AG04449 (cell line): ENCODE results near the gene TMEM217.

Source experiments
- CTCF ChIA-PET: fragments of 350-600 bp; formaldehyde crosslinking; extraction: SDS; loops from one replicate; lab custom pipeline; 2021; ENCODE audit warnings: antibody characterized with exemption; lab: Yijun Ruan, JAX
- POLR2A ChIA-PET: fragments of 400-600, 350-600 bp; formaldehyde crosslinking; extraction: SDS; loops from one replicate; lab custom pipeline; 2020; ENCODE audit warnings: antibody characterized with exemption, inconsistent platforms; lab: Yijun Ruan, JAX
- DNase-seq: peaks from one replicate; pipeline ENCODE4 v3.0.0-alpha.2; 2010; ENCODE audit warnings: low read depth, low spot score
- H3K4me3 ChIP-seq: 2 replicates; pipeline ENCODE4 v1.5.1; 2011; ENCODE audit warnings: low read depth, mild to moderate bottlenecking, control low read depth, low read length
- TF ChIP-seq, protein P1 (sequence below): IDR thresholded peaks from one replicate; pipeline ENCODE4 v1.5.1; 2011; ENCODE audit warnings: mild to moderate bottlenecking, moderate library complexity, low read length, control low read depth, inconsistent platforms; ENCODE audit not compliant: insufficient read depth; ENCODE audit errors: missing control alignments

The TMEM217 gene

DNA sequence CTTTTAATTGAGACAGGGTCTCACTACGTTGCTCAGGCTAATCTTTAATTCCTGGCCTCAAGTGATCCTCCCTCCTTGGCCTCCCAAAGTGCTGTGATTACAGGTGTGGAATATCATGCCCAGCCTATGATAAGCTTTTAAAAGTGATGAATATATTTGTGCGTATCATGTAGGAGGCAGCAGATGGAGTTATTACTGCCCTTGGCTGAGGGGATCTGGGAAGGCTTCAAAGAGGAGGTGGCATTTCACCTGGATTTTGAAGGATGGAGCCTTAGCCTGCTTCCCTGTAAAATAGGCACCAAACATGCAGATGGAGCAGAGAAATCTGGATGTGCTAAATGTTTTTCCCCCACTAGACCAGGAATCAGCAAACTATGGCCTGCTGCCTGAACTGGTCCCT is 77.9 kb downstream of the TMEM217 start:
- TF ChIP-seq, protein P1, sequence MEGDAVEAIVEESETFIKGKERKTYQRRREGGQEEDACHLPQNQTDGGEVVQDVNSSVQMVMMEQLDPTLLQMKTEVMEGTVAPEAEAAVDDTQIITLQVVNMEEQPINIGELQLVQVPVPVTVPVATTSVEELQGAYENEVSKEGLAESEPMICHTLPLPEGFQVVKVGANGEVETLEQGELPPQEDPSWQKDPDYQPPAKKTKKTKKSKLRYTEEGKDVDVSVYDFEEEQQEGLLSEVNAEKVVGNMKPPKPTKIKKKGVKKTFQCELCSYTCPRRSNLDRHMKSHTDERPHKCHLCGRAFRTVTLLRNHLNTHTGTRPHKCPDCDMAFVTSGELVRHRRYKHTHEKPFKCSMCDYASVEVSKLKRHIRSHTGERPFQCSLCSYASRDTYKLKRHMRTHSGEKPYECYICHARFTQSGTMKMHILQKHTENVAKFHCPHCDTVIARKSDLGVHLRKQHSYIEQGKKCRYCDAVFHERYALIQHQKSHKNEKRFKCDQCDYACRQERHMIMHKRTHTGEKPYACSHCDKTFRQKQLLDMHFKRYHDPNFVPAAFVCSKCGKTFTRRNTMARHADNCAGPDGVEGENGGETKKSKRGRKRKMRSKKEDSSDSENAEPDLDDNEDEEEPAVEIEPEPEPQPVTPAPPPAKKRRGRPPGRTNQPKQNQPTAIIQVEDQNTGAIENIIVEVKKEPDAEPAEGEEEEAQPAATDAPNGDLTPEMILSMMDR: no peak
- no peak overlapping the region for H3K4me3 ChIP-seq
- ChIA-PET POLR2A (no interaction called here), CTCF (interaction anchor here (3.7 to 16.6 kb wide), 4 partner anchors 8 to 156 kb away, joined by 26 to 522 read pairs (median 253); partner anchors contain the start of gene PIM1)
- DNase-seq: no peak

DNA sequence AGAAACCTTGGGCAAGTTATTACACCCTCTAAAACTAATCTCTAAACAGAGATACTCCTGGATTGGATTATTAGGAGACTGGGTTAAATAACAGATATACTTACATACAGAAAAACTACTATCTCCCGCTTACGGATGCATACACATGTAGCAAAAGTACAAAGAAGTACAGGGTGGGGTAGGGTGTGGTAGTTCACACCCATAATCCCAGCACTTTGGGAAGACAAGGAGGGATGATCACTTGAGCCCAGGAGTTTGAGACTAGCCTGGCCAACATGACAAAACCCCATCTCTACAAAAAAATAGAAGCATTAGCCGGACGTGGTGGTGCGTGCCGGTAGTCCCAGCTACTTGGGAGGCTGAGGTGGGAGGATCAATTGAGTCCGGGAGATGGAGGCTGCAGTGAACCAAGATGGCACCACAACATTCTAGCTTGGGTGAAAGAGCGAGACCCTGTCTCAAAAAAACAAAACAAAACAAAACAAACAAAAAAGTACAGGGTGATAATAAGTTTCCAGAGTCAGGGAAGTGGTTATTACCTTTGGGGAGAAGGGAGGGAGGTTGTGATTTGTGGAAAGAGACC is 79.9 kb downstream of the TMEM217 start:
- CTCF ChIA-PET: interaction anchor here (1.1 to 16.6 kb wide), 6 partner anchors 10 to 154 kb away, joined by 3 to 522 read pairs (median 96); no protein-coding TSS in a partner anchor
- TF ChIP-seq, protein P1: no peak
- no peak for DNase-seq
- no peak overlapping the region for H3K4me3 ChIP-seq
- POLR2A ChIA-PET: no interaction called here

DNA sequence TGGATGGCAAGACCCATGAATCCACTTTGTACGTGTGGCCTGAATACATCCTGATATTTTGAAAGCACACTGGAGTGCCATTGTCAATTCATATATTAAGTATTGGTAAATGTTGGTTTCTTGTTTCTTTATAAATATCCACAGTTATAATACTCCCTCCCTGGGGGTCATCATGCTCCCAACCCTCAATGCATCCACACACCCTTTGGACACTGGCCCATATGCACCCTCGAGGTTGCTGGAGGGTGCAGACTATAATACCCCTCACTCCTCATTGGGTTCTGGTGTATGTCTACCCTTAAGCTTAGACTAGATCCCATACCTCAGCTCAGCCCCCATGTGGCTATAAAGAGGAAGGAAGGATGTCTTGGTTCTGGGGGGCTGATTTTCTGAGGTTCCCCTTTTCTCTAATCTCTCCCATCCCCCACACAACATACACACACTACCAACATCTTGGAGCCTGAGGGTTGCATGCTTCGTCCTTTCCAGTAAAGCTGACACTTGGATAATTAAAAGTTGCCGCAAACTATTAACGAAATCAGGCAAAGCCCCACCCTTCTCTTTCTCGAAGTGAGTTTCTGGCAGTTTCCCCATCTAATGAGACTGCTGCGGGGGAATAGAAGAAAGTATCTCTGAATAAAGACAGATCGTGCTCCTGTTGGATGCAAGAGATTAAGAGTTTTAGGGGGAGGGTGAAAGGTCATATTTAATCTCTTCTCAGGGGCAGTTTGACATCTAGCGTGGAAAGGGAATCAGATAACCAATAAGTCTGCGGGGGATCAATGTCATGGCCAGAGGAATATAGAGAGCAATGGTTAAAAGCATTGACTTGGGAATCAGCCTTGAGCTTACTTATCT is 80.6 kb downstream of the TMEM217 start:
- POLR2A ChIA-PET: interaction anchor here (0.9 to 1.6 kb wide), 4 partner anchors 10 to 155 kb away, joined by 3 read pairs; no protein-coding TSS in a partner anchor

DNA sequence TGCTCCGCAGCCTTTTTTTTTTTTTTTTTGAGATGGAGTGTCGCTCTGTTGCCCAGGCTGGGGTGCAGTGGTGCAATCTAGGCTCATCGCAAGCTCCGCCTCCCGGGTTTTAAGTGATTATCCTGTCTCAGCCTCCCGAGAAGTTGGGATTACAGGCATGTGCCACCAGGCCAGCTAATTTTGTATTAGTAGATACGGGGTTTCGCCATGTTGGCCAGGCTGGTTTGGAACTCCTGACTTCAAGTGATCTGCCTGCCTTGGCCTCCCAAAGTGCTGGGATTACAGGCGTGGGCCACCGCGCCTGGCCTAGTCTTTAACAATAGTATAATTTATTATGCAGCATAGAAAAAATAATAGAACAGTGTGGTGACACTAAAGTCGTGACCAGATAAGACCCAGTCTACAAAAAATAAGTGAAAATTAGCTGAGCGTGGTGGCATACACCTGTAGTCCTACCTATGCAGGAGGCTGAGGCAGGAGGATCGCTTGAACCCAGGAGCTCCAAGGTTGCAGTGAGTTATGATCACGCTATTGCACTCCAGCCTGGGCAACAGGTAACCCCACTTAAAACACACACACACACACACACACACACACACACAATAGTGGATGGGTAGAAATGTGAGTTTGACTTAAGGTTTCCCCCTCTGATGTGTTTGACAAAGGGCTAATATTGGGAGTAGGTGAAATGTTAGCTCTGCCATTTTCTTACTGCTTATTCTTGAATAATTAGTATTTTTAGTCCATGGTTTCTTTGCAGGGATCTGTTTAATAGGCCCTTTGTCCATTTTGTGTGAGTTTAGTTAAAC is 81.5 kb downstream of the TMEM217 start:
- ChIA-PET CTCF (interaction anchor here (0.7 to 16.6 kb wide), 6 partner anchors 11 to 152 kb away, joined by 3 to 522 read pairs (median 96); no protein-coding TSS in a partner anchor), POLR2A (interaction anchor here (0.9 to 1.6 kb wide), 6 partner anchors 11 to 154 kb away, joined by 3 to 5 read pairs (median 3); no protein-coding TSS in a partner anchor)
- DNase-seq: no peak

More for the DNA sequence above, 80.6 kb downstream of the TMEM217 start:
- DNase-seq: no peak
- CTCF ChIA-PET: interaction anchor here (0.6 to 16.6 kb wide), 6 partner anchors 10 to 153 kb away, joined by 3 to 522 read pairs (median 96); no protein-coding TSS in a partner anchor
- no peak overlapping the region for H3K4me3 ChIP-seq
- TF ChIP-seq, protein P1: no peak

More for the DNA sequence above, 81.5 kb downstream of the TMEM217 start:
- no peak overlapping the region for H3K4me3 ChIP-seq
- TF ChIP-seq, protein P1: no peak
